ENCODE data around the gene GAS6.
"Not testable (repeated sequence)": the region's sequence is repeated elsewhere in the genome, so short reads cannot be mapped to it uniquely, and the experiment has no call there.

GAS6 gene

GRCh38 chr13:113804017-113804702, 59.7 kb downstream of the GAS6 start:
- DNase-seq, result no peak

DNA sequence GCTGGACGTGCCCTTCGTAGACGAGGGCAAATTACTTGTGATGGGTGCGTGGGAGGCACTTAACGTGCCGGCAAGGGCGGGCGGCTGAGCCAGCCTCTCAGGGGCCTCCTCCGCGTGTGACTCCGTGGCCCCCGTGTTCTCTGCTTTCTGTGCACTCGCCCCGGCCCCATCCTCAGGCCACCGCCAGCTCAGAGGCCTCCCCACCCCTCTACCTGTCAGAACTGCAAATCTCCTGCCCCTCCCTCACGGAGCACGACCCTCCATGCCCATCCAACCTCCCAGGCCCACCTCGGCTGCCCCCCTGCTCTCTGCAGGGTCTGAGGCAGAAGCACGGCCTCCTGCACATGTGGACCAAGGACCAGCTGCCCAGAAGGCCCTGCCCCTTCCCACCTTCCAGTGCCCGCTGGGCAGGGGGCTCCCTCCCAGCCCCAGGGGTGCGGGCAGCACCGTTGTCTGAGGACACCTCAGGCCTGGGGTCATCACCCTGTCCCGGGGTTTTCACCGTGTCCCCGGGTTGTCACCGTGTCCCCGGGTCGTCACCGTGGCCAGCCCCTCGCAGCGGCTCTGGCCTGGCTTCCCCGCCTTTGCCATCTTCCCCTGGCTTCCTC, 60.4 kb downstream of the GAS6 start:
- no peak for DNase-seq

DNA sequence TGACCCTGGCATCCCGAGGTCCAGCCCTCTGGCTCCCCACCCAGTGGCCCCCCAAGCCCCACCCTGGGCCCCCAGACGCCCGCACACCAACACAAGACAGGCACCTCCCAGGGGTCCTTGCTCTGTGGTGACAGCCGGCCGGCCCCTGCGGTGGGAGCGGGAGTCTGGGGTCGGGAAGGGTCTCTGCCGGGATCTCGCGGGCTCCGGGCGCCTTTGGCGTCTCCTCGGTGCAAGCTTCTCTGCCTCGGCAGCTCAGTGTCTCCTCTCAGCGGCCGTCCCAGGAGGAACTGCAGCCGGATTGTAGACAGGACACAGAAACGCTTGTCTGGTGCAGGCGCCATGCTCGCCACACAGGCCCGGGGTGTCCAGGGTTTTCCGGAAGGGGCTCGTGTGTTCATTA, 61.1 kb downstream of the GAS6 start:
- no peak for DNase-seq

DNA sequence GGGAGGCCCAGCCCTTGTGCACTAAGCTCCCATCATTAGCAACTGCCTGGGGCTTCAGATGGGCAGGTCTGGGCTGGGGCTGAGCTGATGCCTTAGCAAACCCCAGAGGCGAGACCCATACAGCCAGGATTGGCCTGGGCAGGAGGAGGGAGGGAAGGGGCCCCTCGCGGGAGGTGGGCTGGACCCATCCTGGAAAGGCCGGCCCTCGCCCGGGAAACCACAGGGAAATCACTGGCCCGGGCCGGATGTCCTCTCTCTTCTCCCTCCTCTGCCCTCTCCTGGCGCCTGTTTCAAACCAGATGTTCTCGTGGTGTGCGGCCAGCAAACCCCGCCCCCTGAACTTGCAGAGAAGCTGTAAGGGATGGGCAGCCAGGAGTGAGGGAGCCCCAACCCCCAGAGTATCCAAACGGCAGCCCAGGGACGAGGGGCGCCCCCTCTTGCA, 61.8 kb downstream of the GAS6 start:
- DNase-seq, result no peak

- DNase-seq, result no peak
Observed at GRCh38 chr13:113801289-113801961, 62.5 kb downstream of the GAS6 start.

GRCh38 chr13:113800576-113800926, 63.3 kb downstream of the GAS6 start:
- no peak for DNase-seq

DNA sequence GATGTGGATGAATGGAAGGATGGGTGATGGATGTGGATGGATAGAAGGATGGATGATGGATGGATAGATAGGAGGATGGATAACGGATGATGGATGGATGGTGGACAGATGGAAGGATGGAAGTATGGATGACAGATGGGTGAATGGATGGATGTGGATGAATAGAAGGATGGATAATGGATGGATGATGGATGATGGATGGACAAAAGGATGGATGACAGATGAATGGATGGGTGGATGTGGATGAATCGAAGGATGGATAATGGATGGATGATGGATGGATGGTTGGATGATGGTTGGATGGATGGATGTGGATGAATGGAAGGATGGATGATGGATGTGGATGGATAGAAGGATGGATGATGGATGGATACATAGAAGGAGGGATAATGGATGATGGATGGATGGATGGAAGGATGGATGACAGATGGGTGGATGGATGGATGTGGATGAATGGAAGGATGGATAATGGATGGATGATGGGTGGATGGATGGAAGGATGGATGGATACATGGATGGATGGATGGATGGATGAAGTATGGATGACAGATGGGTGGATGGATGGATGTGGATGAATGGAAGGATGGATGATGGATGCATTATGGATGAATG, 65.6 kb downstream of the GAS6 start:
- DNase-seq, result no peak

- no peak for DNase-seq
Observed at GRCh38 chr13:113796964-113797676, 66.8 kb downstream of the GAS6 start.

DNA sequence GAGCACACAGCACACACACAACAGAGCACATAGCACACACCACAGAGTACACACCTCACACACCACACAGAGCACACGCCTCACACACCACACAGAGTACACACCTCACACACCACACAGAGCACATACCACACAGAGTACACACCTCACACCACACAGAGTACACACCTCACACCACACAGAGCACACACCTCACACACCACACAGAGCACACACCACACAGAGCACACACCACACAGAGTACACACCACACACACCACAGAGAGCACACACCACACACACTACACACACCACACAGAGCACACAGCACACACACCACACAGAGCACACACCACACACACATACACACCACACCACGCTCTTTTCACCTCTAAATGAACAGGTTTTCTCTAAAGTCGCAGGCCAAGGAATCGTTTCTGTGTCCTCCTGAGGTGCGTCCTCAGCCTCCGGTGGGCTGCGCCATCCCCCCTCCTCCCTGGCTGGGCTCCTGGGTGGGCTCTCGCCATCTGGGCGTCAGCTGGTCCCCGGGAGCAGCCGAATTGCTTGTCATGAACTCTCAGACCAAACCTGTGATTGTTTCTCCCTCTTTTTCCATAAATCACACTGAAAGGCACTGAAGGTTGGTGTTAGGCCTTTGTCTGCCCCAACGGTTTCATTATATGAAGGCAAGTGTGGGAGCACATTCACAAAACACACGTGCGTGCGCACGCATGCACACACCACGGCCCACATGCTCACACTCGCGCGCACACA, 67.5 kb downstream of the GAS6 start:
- no peak for DNase-seq

- not testable (repeated sequence) for DNase-seq
Observed at GRCh38 chr13:113795362-113795761, 68.5 kb downstream of the GAS6 start.

GRCh38 chr13:113794764-113795173, 69.1 kb downstream of the GAS6 start:
- DNase-seq, result no peak

DNA sequence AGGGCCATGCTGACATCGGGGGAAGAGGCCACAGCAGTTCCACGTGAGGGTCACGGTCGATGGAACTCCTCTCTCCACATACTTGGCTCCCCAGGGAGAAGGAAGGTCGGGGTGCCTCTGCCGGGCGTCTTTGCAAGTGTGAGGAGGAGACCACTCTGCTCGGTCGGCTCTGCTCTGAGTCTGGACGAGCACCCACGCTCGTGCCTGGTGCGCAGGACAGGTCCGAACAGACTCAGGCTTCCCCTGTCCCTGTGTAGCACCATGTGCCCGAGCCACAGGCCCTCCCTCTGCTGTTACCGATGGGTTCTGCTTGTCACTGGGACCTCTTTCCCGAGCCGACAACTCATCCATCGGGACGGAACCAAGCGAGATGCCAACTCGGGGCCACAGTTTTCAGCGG, 69.8 kb downstream of the GAS6 start:
- DNase-seq, result no peak

DNA sequence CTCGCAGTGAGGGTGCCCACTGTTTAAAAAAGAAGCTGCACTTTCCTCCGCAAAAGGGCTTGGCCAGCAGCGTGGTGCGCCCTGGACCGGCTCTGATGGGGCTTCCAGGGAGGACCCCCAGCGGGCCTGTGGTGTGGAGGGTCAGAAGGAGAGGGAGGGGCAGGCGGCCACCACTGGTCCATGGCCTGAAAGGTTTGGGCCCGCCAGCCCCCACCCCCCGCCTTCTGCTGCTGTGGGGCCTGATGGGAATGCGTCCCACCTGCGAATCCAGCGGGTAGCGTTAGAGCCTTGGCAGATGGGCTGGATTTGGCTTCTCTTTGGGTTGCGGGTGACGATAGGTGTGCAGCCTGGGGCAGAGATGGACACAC, 70.2 kb downstream of the GAS6 start:
- DNase-seq, result no peak

DNA sequence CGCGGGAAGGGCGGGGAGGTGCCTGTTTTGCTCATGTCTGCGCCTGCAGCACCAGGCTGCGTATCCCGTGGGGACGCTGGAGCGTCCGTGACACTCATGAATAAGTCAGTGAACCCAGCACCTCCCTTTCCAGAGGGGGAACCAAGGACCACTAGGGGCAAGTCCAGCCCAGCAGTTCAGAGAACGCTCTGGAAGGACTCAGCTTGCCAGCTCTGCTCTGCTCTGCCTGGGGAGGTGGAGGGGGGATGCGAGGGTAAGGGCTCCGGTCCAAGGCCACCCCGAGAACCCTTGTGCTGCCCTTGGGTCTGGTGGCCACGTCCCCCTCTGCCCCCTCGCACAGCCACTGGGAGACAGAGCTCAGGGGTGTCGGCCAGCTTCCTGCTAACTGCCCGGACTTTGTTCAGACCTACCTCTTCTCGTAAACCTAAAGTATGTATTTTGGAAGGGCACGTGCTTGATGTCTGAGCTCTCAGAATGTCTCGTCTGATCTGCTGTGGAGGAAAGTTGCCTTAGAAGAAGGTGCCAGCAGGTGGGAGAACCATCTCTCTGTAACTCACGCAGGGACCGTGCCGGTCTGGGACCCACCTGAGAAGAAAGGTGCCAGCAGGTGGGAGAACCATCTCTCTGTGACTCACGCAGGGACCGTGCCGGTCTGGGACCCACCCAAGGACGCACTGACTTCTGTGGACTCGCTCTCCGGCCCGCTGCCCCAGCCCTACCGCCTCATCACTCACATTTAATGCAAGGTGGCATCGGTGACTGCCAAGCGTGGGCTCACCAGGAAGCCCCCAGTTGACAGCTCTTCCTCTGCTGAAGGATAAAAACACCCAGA, 70.8 kb downstream of the GAS6 start:
- DNase-seq, result no peak

DNA sequence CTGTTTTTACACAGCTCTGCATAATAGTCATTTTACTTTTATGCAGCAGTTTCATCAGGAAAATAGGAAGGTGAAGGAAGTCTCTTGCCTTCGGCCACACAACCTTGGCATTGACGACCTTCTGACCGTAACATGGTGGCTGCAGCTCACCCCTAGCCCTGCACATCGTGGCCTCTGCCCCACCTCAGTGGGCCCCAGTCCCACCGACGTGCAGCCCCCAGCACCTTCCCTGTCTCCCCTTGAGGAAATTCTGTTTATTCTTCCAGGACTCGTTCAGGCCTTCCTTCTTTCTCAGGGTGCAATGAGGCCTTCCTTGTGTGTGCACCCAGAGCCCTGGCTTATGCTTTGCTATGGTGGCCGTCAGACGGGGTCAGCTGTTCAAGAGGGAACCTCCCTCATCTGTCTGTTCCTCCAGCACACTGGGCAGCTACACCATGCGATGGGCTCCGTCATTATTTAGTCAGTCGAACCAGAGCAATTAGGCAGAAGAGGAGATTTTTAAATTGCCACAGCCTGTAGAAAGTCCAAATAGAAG, 71.6 kb downstream of the GAS6 start:
- no peak for DNase-seq

- no peak for DNase-seq
Observed at GRCh38 chr13:113791761-113792160, 72.1 kb downstream of the GAS6 start.

DNA sequence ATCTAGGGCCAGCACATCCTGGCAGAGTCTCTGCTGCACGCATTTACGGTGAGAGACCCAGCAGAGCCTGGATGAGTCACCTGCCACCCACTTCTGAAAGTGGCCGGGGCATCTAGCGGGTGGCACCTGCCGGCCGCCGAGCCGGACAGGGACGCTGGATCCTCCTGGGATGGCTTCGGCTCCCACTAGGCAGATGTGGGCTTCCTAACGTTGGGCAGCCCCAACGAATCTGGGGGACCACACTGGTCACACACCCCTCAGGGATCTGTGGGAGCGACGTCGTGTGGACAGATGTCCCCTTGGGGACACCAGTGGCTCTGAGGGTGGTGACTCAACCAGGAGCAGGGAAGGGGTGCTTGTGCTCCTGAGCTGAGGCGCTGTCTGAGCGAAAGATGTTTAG, 72.7 kb downstream of the GAS6 start:
- DNase-seq, result no peak

GRCh38 chr13:113789931-113790330, 73.9 kb downstream of the GAS6 start:
- DNase-seq, result not testable (repeated sequence)

DNA sequence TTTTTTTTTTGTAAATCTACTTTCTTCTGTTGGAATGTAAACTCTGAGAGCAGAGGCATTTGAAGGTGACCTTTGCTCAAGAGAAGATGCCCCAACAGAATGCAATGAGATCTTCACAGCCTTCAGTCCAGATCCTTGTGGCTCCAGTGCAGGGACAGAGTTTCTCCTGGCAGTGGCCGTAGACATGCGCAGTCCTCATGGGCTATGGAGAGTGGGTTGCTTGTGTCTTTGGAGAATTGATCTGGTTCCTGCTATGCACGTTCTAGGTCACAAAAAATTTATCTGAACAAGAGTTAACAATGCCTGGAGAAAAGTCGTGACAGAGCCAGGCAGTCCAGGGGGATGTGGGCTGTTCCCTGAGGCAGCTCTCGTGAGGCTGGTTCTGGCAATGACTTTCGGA, 74.7 kb downstream of the GAS6 start:
- no peak for DNase-seq

GRCh38 chr13:113788413-113789135, 75.3 kb downstream of the GAS6 start:
- no peak for DNase-seq

DNA sequence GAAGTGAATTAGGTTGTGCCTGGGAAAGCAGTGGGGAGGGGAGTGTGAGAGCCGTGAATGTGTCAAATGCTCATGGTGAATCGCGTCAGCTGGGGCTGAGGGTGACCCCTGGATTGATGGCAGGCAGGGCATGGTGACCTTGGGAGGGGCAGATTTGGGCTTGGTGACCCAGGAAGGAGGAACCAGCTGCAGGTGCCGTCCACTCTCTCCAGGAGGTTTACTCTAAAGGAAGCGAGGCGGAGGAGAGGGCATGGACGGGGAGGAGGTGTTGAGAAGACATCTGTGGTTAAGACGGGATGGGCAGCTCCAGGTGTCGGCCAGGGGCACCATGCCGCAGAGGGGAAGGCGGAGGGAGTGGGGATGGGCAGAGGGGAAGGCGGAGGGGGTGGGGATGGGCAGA, 76.2 kb downstream of the GAS6 start:
- DNase-seq, result no peak

Measured in 8988T (cell line).